ENCODE results near the gene SUFU.

The SUFU gene

DNA sequence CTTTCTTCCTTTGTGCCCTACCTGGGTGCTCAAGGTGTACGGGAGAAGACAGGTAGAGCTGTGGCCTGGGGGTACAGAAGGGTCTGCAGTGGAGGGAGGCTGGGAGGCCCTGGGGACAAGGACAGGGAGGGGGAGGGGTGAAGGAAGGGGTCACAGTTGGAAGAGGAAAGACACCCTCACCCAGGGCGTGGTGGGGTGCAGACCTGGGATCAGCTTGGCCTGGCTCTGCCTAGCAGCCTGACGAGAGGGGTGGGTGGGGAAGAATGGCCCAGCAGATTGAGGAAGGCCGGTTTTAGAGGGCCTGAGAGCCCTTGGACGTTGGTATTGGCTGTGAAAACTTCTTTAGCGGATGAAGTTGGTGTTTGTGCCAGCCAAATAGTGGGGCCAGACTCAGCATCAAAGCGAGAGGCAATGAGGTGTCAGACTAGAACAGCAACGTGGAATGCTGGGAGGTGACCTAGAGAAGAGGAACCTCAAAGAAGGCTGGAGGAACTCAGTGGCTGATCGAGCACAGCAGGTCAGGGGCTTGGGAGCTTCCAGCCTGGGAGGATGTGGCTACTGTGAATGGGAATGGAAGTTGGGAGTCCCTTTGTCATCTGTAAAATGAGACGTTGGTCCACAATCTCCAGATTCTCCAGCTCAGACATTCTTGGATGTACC, 122.4 kb downstream of the SUFU start:
- Histone ChIP-seq H3K4me1 (ENCODE audit: insufficient read depth, low read length) (no peaks in the 10 kb centered on the region), H3K79me2 (ENCODE audit: insufficient read depth, low read length) (no peaks in the 10 kb centered on the region), H4K20me1 (ENCODE audit: insufficient read depth, low read length) (no peaks in the 10 kb centered on the region), H3K4me2 (ENCODE audit: insufficient read depth, low read length) (no peak overlapping the region), H3K27ac (ENCODE audit: low read length) (no peak overlapping the region), H3K36me3 (ENCODE audit: insufficient read depth, low read length) (no peaks in the 10 kb centered on the region; the same call in 1 of the 2 replicates), H3K9ac (ENCODE audit: low read depth, low read length) (no peak overlapping the region), H3K4me3 (ENCODE audit: low read depth in 1 of 2, low read length in 2 of 2) (no peak overlapping the region), H3K9me3 (ENCODE audit: insufficient read depth, low read length, severe bottlenecking) (no peaks in the 10 kb centered on the region), H3K27me3 (ENCODE audit: insufficient read depth, low read length, poor library complexity) (no peaks in the 10 kb centered on the region), H2AFZ (ENCODE audit: low read depth, low read length) (no peak overlapping the region)
- ATAC-seq (ENCODE audit: insufficient read depth, low read depth) (no peak), DNase-seq (no peak)
- TF ChIP-seq CTCF (IDR thresholded peaks at IDR 0.05; ENCODE audit: borderline replicate concordance, extremely low read depth, low read length, poor library complexity, severe bottlenecking): no peak
- no peak for TF ChIP-seq EZH2 (IDR thresholded peaks at IDR 0.05; ENCODE audit: borderline replicate concordance, low read depth, low read length, severe bottlenecking)

DNA sequence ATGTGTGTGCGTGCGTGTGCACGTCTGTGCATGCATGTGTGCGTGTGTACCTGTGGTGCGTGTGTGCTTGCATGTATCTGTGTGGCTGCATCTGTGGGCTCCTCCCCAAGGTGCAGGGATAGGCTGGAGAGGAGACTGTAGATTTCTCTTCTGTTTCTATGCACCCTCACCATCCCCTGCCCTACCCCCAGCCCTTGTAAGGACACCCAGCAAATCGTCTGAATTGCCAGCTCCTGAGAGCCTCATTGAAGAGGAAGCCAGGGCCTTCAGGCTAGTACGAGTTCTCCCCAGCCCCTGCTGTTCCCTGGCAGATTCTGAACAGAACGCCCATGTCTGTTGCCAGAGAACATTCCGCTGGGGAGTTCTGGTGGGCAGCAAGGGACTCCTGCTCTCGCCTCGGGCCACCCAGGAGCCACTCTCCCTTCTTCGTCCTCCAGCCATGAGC, 123.5 kb downstream of the SUFU start:
- Histone ChIP-seq H3K79me2 (ENCODE audit: insufficient read depth, low read length) (no peaks in the 10 kb centered on the region), H4K20me1 (ENCODE audit: insufficient read depth, low read length) (no peaks in the 10 kb centered on the region), H2AFZ (ENCODE audit: low read depth, low read length) (no peak overlapping the region), H3K9ac (ENCODE audit: low read depth, low read length) (no peak overlapping the region), H3K27me3 (ENCODE audit: insufficient read depth, low read length, poor library complexity) (no peaks in the 10 kb centered on the region), H3K27ac (ENCODE audit: low read length) (no peak overlapping the region), H3K4me1 (ENCODE audit: insufficient read depth, low read length) (no peaks in the 10 kb centered on the region), H3K4me2 (ENCODE audit: insufficient read depth, low read length) (no peak overlapping the region), H3K36me3 (ENCODE audit: insufficient read depth, low read length) (no peaks in the 10 kb centered on the region), H3K4me3 (ENCODE audit: low read depth in 1 of 2, low read length in 2 of 2) (no peak overlapping the region), H3K9me3 (ENCODE audit: insufficient read depth, low read length, severe bottlenecking) (no peaks in the 10 kb centered on the region)
- ATAC-seq (ENCODE audit: insufficient read depth, low read depth): no peak
- TF ChIP-seq CTCF (IDR thresholded peaks at IDR 0.05; ENCODE audit: borderline replicate concordance, extremely low read depth, low read length, poor library complexity, severe bottlenecking): no peak
- TF ChIP-seq EZH2 (IDR thresholded peaks at IDR 0.05; ENCODE audit: borderline replicate concordance, low read depth, low read length, severe bottlenecking): no peak
- no peak for DNase-seq

- no peak overlapping the region for H3K9ac ChIP-seq (ENCODE audit: low read depth, low read length)
- no peak overlapping the region for H3K4me2 ChIP-seq (ENCODE audit: insufficient read depth, low read length)
- ATAC-seq (ENCODE audit: insufficient read depth, low read depth): no peak
- no peaks in the 10 kb centered on the region for H4K20me1 ChIP-seq (ENCODE audit: insufficient read depth, low read length)
- no peak overlapping the region for H3K27ac ChIP-seq (ENCODE audit: low read length)
- no peaks in the 10 kb centered on the region for H3K36me3 ChIP-seq (ENCODE audit: insufficient read depth, low read length)
- H3K9me3 ChIP-seq (ENCODE audit: insufficient read depth, low read length, severe bottlenecking): no peaks in the 10 kb centered on the region
- H3K4me1 ChIP-seq (ENCODE audit: insufficient read depth, low read length): no peaks in the 10 kb centered on the region
- H3K27me3 ChIP-seq (ENCODE audit: insufficient read depth, low read length, poor library complexity): no peaks in the 10 kb centered on the region
- no peaks in the 10 kb centered on the region for H3K79me2 ChIP-seq (ENCODE audit: insufficient read depth, low read length)
- H2AFZ ChIP-seq (ENCODE audit: low read depth, low read length): no peak overlapping the region
- H3K4me3 ChIP-seq (ENCODE audit: low read depth in 1 of 2, low read length in 2 of 2): no peak overlapping the region
- DNase-seq: no peak
- no peak for TF ChIP-seq EZH2 (IDR thresholded peaks at IDR 0.05; ENCODE audit: borderline replicate concordance, low read depth, low read length, severe bottlenecking)
- no peak for TF ChIP-seq CTCF (IDR thresholded peaks at IDR 0.05; ENCODE audit: borderline replicate concordance, extremely low read depth, low read length, poor library complexity, severe bottlenecking)
Observed at GRCh38 chr10:102627736-102628293, 124.0 kb downstream of the SUFU start.
